Measurements from ENCODE around the gene ADAM12. TPM values are rescaled to one million over a fixed set of nuclear protein-coding genes. Genes with fewer than 3 reads are reported as not detected.

Gene ADAM12
- polyA plus RNA-seq, 1 donor from 2014 or later, result 0.09 TPM

DNA sequence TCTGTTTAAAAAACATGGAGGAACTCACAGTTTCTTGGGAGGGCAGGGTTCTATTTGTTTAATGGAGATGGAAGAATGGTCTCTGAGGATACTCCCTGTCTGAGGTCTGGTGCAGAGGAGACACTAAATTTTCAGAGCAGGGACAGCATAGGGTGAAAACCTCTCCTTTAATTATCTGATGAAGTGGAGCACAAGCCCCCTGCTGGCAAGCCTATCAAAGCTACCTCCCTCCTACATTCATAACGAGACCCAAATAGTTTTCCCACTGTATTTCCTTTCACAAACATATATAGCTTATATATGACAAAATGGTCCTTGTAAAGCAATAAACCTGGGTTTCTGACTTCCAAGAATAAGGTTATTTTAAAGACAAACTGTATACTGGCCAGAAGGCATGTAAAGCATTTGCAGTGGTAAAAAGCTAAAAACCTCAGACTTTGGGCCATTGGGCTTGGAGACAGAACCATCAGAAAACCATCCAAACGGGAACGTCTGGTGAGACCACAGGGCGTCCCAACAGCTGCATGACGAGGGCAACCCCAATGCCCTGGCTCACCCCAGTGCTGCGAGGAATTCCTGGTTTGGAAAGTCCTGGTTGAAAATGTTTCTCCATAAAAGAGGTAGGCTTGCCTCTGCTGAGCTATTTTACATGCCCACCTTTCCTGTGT, 290.6 kb downstream of the ADAM12 start:
- no peak overlapping the region for H3K9ac ChIP-seq (ENCODE audit: low read length)
- no peak for TF ChIP-seq EZH2 (IDR thresholded peaks at IDR 0.05; ENCODE audit: borderline replicate concordance, insufficient read depth, low read length, poor library complexity, severe bottlenecking)
- TF ChIP-seq EP300 (conservative IDR thresholded peaks at IDR 0.05; ENCODE audit: poor library complexity, severe bottlenecking), result no peak
- no peak for TF ChIP-seq RAD21 (conservative IDR thresholded peaks at IDR 0.05)
- TF ChIP-seq MXI1 (conservative IDR thresholded peaks at IDR 0.05; ENCODE audit: poor library complexity, severe bottlenecking), result no peak
- TF ChIP-seq POLR2AphosphoS5 (IDR thresholded peaks at IDR 0.05), result no peak
- TF ChIP-seq TAF1 (IDR thresholded peaks at IDR 0.05; ENCODE audit: low read depth), result no peak
- no peak for TF ChIP-seq REST (IDR thresholded peaks at IDR 0.05; ENCODE audit: borderline replicate concordance)
- no peak for TF ChIP-seq CTCF (IDR thresholded peaks at IDR 0.05; ENCODE audit: poor library complexity, severe bottlenecking)
- no peak for TF ChIP-seq SMC3 (conservative IDR thresholded peaks at IDR 0.05; ENCODE audit: poor library complexity)
- H3K27me3 ChIP-seq (ENCODE audit: insufficient read depth, low read depth, low read length), result no peaks in the 10 kb centered on the region
- no peak overlapping the region for H3K4me2 ChIP-seq (ENCODE audit: low read length)
- no peak overlapping the region for H2AFZ ChIP-seq (ENCODE audit: low read depth, low read length)
- no peak overlapping the region for H3K4me3 ChIP-seq (ENCODE audit: low read length)
- H3K9me3 ChIP-seq (ENCODE audit: low read length), result no peaks in the 10 kb centered on the region
- H3K79me2 ChIP-seq (replicated peaks; ENCODE audit: insufficient read depth, low read length), result no peaks in the 10 kb centered on the region
- no peaks in the 10 kb centered on the region for H3F3A ChIP-seq (ENCODE audit: insufficient read depth, low read length, poor library complexity, severe bottlenecking)
- no peaks in the 10 kb centered on the region for H4K20me1 ChIP-seq (ENCODE audit: insufficient read depth)
- no peak overlapping the region for H3K27ac ChIP-seq (ENCODE audit: low read length)
- no peaks in the 10 kb centered on the region for H3K36me3 ChIP-seq (ENCODE audit: insufficient read depth, low read length)
- H3K9me2 ChIP-seq (ENCODE audit: insufficient read depth, low read length), result no peaks in the 10 kb centered on the region

GRCh38 chr10:126094537-126094936, 293.7 kb downstream of the ADAM12 start:
- Histone ChIP-seq H3K27me3 (ENCODE audit: insufficient read depth, low read depth, low read length) (no peaks in the 10 kb centered on the region), H3K27ac (ENCODE audit: low read length) (no peak overlapping the region), H3K36me3 (ENCODE audit: insufficient read depth, low read length) (no peaks in the 10 kb centered on the region), H3K9me3 (ENCODE audit: low read length) (no peaks in the 10 kb centered on the region), H3K4me3 (ENCODE audit: low read length) (no peak overlapping the region), H3K9ac (ENCODE audit: low read length) (no peak overlapping the region), H3K9me2 (ENCODE audit: insufficient read depth, low read length) (no peaks in the 10 kb centered on the region), H3K79me2 (replicated peaks; ENCODE audit: insufficient read depth, low read length) (no peaks in the 10 kb centered on the region), H2AFZ (ENCODE audit: low read depth, low read length) (no peak overlapping the region), H4K20me1 (ENCODE audit: insufficient read depth) (no peaks in the 10 kb centered on the region), H3F3A (ENCODE audit: insufficient read depth, low read length, poor library complexity, severe bottlenecking) (no peaks in the 10 kb centered on the region), H3K4me2 (ENCODE audit: low read length) (no peak overlapping the region)
- TF ChIP-seq EP300 (conservative IDR thresholded peaks at IDR 0.05; ENCODE audit: poor library complexity, severe bottlenecking) (peak; percentile 47), RAD21 (conservative IDR thresholded peaks at IDR 0.05) (no peak), POLR2AphosphoS5 (IDR thresholded peaks at IDR 0.05) (no peak)
